SK-N-SH (cell line): ENCODE results near the gene FDXACB1. TPM values are rescaled to one million over a fixed set of nuclear protein-coding genes. Genes with fewer than 3 reads are reported as not detected.

Source experiments
- CTCF ChIA-PET: fragments of 300-600, 350-600 bp; formaldehyde crosslinking; extraction: SDS; loops from one replicate; lab custom pipeline; 2021; lab: Yijun Ruan, JAX
- POLR2A ChIA-PET: fragments of 350-600 bp; sonication (Branson Sonifier 250); formaldehyde crosslinking; extraction: SDS; loops from one replicate; lab custom pipeline; 2020; ENCODE audit warnings: antibody characterized with exemption, inconsistent platforms; lab: Yijun Ruan, JAX
- DNase-seq: peaks from one replicate; pipeline ENCODE4 v3.0.0; 2012
- H2AFZ ChIP-seq: fragments of 200-600 bp; sonication (generic); 2 replicates; pipeline ENCODE4 v1.8.1; 2016; ENCODE audit warnings: antibody characterized with exemption, mild to moderate bottlenecking, low read depth
- H3F3A ChIP-seq: fragments of 200-600 bp; sonication (generic); replicated peaks from 2 replicates; pipeline ENCODE3; 2016; ENCODE audit warnings: antibody characterized with exemption, mild to moderate bottlenecking; ENCODE audit not compliant: insufficient read depth
- H3K27ac ChIP-seq, 2 experiments: fragments of 200-500 bp in 1 of 2; fragments of 200-600 bp in 1 of 2; sonication (Bioruptor generic) in 1 of 2; sonication (generic), shearing (Covaris generic) in 1 of 2; 2 replicates each; pipeline versions ENCODE4 v1.5.1 to v1.6.1; 2014 to 2016; ENCODE audit warnings: low read depth in 2 of 2, inconsistent platforms in 1 of 2, low read length in 1 of 2, mild to moderate bottlenecking in 1 of 2, mixed read lengths in 1 of 2
- H3K27me3 ChIP-seq: fragments of 200-600 bp; sonication (generic), shearing (Covaris generic); 2 replicates; pipeline ENCODE4 v1.6.1; 2016; ENCODE audit warnings: mixed run types; ENCODE audit not compliant: insufficient read depth
- H3K36me3 ChIP-seq, 2 experiments: fragments of 200-500 bp in 1 of 2; fragments of 200-600 bp in 1 of 2; sonication (Bioruptor generic) in 1 of 2; sonication (generic) in 1 of 2; replicated peaks in 1 of 2; 2 replicates each; pipeline versions ENCODE3 to v1.5.1; 2014 to 2016; ENCODE audit warnings: low read length in 1 of 2, mild to moderate bottlenecking in 1 of 2; ENCODE audit not compliant: insufficient read depth in 2 of 2, control insufficient read depth in 1 of 2
- H3K4me1 ChIP-seq, 2 experiments: fragments of 200-500 bp in 1 of 2; fragments of 200-600 bp in 1 of 2; sonication (Bioruptor generic) in 1 of 2; sonication (generic), shearing (Covaris generic) in 1 of 2; 2 replicates each; pipeline versions ENCODE4 v1.5.1 to v1.6.1; 2014 to 2016; ENCODE audit warnings: low read depth in 1 of 2, low read length in 1 of 2, mixed run types in 1 of 2; ENCODE audit not compliant: insufficient read depth in 2 of 2, control insufficient read depth in 1 of 2
- H3K4me2 ChIP-seq: fragments of 200-600 bp; sonication (generic), shearing (Covaris generic); 2 replicates; pipeline ENCODE4 v1.6.1; 2017; ENCODE audit warnings: mixed run types
- H3K4me3 ChIP-seq, 2 experiments: fragments of 200-500 bp in 1 of 2; fragments of 200-600 bp in 1 of 2; sonication (Bioruptor generic) in 1 of 2; sonication (generic), shearing (Covaris generic) in 1 of 2; 2 replicates each; pipeline versions ENCODE4 v1.5.1 to v1.8.1; 2014 to 2016; ENCODE audit warnings: low read depth in 2 of 2, inconsistent platforms in 1 of 2, low read length in 1 of 2, mild to moderate bottlenecking in 1 of 2, mixed read lengths in 1 of 2, moderate library complexity in 1 of 2
- H3K79me2 ChIP-seq: fragments of 200-600 bp; sonication (generic); 2 replicates; pipeline ENCODE4 v1.8.1; 2017; ENCODE audit warnings: mild to moderate bottlenecking; ENCODE audit not compliant: insufficient read depth
- H3K9ac ChIP-seq: fragments of 200-600 bp; sonication (generic); 2 replicates; pipeline ENCODE4 v1.6.1; 2017; ENCODE audit warnings: mixed run types
- H3K9me2 ChIP-seq: fragments of 200-600 bp; sonication (generic); 2 replicates; pipeline ENCODE4 v1.6.1; 2017; ENCODE audit warnings: mixed run types
- H3K9me3 ChIP-seq: fragments of 200-600 bp; sonication (generic); 2 replicates; pipeline ENCODE4 v1.6.1; 2017; ENCODE audit warnings: mixed run types, mild to moderate bottlenecking, moderate library complexity
- H4K20me1 ChIP-seq: fragments of 200-600 bp; sonication (generic); 2 replicates; pipeline ENCODE4 v1.6.1; 2017; ENCODE audit warnings: mild to moderate bottlenecking, mixed run types; ENCODE audit not compliant: insufficient read depth
- CTCF ChIP-seq: fragments of 200-600 bp; sonication (generic); IDR thresholded peaks from 2 replicates; pipeline ENCODE4 v1.6.1; 2017; ENCODE audit warnings: antibody characterized with exemption, mild to moderate bottlenecking, moderate library complexity
- ELF1 ChIP-seq: IDR thresholded peaks from 2 replicates; pipeline ENCODE4 v1.4.0; 2012
- EP300 ChIP-seq, 2 experiments: IDR thresholded peaks; 2 replicates each; pipeline versions ENCODE4 v1.4.0 to v1.6.1; 2012; ENCODE audit warnings: borderline replicate concordance in 1 of 2, low read depth in 1 of 2, low read length in 1 of 2
- GABPA ChIP-seq: IDR thresholded peaks from 2 replicates; pipeline ENCODE4 v1.4.0; 2012; ENCODE audit warnings: low read depth, mild to moderate bottlenecking
- GATA2 ChIP-seq: sonication (generic); formaldehyde crosslinking; IDR thresholded peaks from 2 replicates; pipeline ENCODE4 v1.5.0; 2020; ENCODE audit warnings: mild to moderate bottlenecking, missing genetic modification reagents
- MEF2A ChIP-seq: IDR thresholded peaks from 2 replicates; pipeline ENCODE4 v1.4.0; 2012; ENCODE audit warnings: low read depth, borderline replicate concordance
- MXI1 ChIP-seq: IDR thresholded peaks from 2 replicates; pipeline ENCODE4 v1.6.1; 2012; ENCODE audit warnings: mild to moderate bottlenecking, low read depth, low read length, improper control_type of control experiment
- NFIC ChIP-seq: IDR thresholded peaks from 2 replicates; pipeline ENCODE4 v1.4.0; 2012; ENCODE audit warnings: borderline replicate concordance
- NRF1 ChIP-seq: IDR thresholded peaks from 2 replicates; pipeline ENCODE4 v1.6.1; 2012; ENCODE audit warnings: low read depth, mild to moderate bottlenecking, low read length
- POLR2AphosphoS5 ChIP-seq: IDR thresholded peaks from 2 replicates; pipeline ENCODE4 v1.6.1; 2012; ENCODE audit warnings: low read depth, low read length
- RAD21 ChIP-seq: IDR thresholded peaks from 2 replicates; pipeline ENCODE4 v1.6.1; 2012; ENCODE audit warnings: mild to moderate bottlenecking, low read length
- RCOR1 ChIP-seq: fragments of 150-350 bp; IDR thresholded peaks from 2 replicates; pipeline ENCODE4 v1.6.1; 2017; ENCODE audit warnings: antibody characterized with exemption, low read length
- RFX5 ChIP-seq: IDR thresholded peaks from 2 replicates; pipeline ENCODE4 v1.6.1; 2012; ENCODE audit warnings: mild to moderate bottlenecking, improper control_type of control experiment, low read length
- RXRA ChIP-seq: IDR thresholded peaks from 2 replicates; pipeline ENCODE4 v1.4.0; 2012; ENCODE audit warnings: low read depth, mild to moderate bottlenecking, borderline replicate concordance
- SIN3A ChIP-seq: IDR thresholded peaks from 2 replicates; pipeline ENCODE4 v1.6.1; 2012; ENCODE audit warnings: low read depth, mild to moderate bottlenecking, low read length, moderate library complexity, borderline replicate concordance
- SMC3 ChIP-seq: IDR thresholded peaks from 2 replicates; pipeline ENCODE4 v1.6.1; 2012; ENCODE audit warnings: low read depth, low read length, improper control_type of control experiment
- TCF12 ChIP-seq: IDR thresholded peaks from 2 replicates; pipeline ENCODE4 v1.4.0; 2012
- TEAD4 ChIP-seq: IDR thresholded peaks from 2 replicates; pipeline ENCODE4 v1.4.0; 2012; ENCODE audit warnings: mild to moderate bottlenecking, borderline replicate concordance; ENCODE audit not compliant: insufficient read depth
- WGBS: methylation state at CpG from one replicate; pipeline ENCODE4 v1.1.6; 2017; ENCODE audit warnings: low lambda C conversion rate; 5-methylcytosine and 5-hydroxymethylcytosine counted together
- polyA plus RNA-seq, 3 experiments: library from polyadenylated mRNA; depleted of rRNA; stranded (reverse); fragments of >200 nt; gene quantifications; 2 replicates each; pipeline ENCODE4 v1.2.3, GENCODE V29; 2012
- TF ChIP-seq, protein P1 (sequence below): fragments of 150-350 bp; IDR thresholded peaks from 2 replicates; pipeline ENCODE4 v1.6.1; 2016; ENCODE audit warnings: mild to moderate bottlenecking, low read depth, low read length
- TF ChIP-seq, protein P2 (sequence below): IDR thresholded peaks from 2 replicates; pipeline ENCODE4 v1.4.0; 2012; ENCODE audit warnings: low read depth, borderline replicate concordance
- TF ChIP-seq, protein P3 (sequence below): IDR thresholded peaks from 2 replicates; pipeline ENCODE4; 2012
- TF ChIP-seq, protein P4 (sequence below): fragments of 150-350 bp; IDR thresholded peaks from 2 replicates; pipeline ENCODE4 v1.6.1; 2017; ENCODE audit warnings: antibody characterized with exemption, low read length, low read depth, borderline replicate concordance

Gene FDXACB1
- polyA plus RNA-seq, 1 of the 3 experiments (the other 2 are of a cell fraction), result 2.8 TPM

DNA sequence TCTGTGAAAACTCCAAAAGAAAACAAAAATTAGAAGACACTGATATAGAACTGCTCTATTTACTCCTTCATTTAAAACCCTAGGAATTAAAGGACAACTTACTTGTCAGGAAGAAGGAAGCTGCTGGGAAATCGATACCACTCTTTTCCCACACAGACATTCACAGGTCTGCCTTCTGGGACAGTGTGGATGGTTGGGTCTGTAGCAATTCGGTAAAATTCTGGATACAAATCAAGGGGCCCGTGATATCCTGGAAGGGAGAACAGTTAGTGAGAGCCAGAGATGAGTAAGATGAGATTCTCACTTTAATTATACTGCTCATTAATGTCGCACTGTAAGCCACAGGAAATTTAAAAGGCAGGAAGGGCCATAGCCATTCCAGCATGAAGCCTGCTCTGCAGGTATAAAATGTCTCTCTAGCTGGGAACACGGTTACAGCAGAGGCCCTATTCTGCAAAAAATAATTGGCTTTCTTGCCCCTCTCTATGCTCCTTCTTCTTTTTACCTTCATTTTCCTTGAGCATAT, 41.5 kb downstream of the FDXACB1 start:
- Histone ChIP-seq H3F3A (peaks cover 9% of the 10 kb centered on the region), H3K4me3 (no peak overlapping the region), H3K9me2 (no peaks in the 10 kb centered on the region), H3K36me3 (peaks cover 24 to 34% of the 10 kb centered on the region in 2 experiments), H3K27ac (no peak overlapping the region), H3K9me3 (no peaks in the 10 kb centered on the region), H3K4me1 (peaks cover 8 to 9% of the 10 kb centered on the region in 2 experiments; a peak in 3 of 4 replicates), H3K4me2 (no peak overlapping the region), H3K79me2 (no peaks in the 10 kb centered on the region), H4K20me1 (no peaks in the 10 kb centered on the region), H3K9ac (no peak overlapping the region), H3K27me3 (no peaks in the 10 kb centered on the region), H2AFZ (no peak overlapping the region)
- WGBS, result 91% methylated on average over 5 of the region's 5 CpGs
- no peak for DNase-seq
- CTCF ChIA-PET, result interaction anchor here (0.7 to 10.7 kb wide), 5 partner anchors 14 to 254 kb away, joined by 3 to 101 read pairs (median 3); no protein-coding TSS in a partner anchor
- TF ChIP-seq, protein P1, sequence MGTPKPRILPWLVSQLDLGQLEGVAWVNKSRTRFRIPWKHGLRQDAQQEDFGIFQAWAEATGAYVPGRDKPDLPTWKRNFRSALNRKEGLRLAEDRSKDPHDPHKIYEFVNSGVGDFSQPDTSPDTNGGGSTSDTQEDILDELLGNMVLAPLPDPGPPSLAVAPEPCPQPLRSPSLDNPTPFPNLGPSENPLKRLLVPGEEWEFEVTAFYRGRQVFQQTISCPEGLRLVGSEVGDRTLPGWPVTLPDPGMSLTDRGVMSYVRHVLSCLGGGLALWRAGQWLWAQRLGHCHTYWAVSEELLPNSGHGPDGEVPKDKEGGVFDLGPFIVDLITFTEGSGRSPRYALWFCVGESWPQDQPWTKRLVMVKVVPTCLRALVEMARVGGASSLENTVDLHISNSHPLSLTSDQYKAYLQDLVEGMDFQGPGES, result no peak
- TF ChIP-seq MXI1 (no peak), EP300 (IDR thresholded peaks at IDR 0.05; ENCODE audit: borderline replicate concordance in 1 of 2, low read depth in 1 of 2, low read length in 1 of 2) (no peak), TEAD4 (no peak), ELF1 (no peak), TCF12 (no peak), SMC3 (no peak), CTCF (no peak), GABPA (no peak)
- TF ChIP-seq, protein P2, sequence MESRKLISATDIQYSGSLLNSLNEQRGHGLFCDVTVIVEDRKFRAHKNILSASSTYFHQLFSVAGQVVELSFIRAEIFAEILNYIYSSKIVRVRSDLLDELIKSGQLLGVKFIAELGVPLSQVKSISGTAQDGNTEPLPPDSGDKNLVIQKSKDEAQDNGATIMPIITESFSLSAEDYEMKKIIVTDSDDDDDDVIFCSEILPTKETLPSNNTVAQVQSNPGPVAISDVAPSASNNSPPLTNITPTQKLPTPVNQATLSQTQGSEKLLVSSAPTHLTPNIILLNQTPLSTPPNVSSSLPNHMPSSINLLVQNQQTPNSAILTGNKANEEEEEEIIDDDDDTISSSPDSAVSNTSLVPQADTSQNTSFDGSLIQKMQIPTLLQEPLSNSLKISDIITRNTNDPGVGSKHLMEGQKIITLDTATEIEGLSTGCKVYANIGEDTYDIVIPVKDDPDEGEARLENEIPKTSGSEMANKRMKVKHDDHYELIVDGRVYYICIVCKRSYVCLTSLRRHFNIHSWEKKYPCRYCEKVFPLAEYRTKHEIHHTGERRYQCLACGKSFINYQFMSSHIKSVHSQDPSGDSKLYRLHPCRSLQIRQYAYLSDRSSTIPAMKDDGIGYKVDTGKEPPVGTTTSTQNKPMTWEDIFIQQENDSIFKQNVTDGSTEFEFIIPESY, result no peak
- POLR2A ChIA-PET, result no interaction called here

DNA sequence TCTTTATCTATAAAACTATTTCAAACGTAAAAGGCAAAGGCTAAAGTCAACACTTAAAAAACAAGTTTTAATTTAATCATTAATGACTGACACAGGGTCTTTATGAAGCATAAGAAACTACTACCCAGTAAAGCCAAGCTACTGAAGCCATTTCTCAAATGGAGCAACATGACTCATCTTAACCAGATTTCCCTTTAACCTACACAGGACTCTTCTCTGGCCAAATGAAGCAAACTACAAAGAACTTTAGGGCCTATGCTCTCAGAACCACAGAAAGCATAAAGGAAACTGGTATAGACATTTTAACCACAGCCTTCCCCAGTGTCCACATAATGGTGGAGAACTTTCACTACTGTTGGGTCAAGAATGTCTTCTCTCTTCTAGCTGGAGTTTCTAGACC, 42.2 kb downstream of the FDXACB1 start:
- Histone ChIP-seq H3F3A (peaks cover 9% of the 10 kb centered on the region), H2AFZ (no peak overlapping the region), H3K4me3 (no peak overlapping the region), H3K4me2 (no peak overlapping the region), H3K79me2 (no peaks in the 10 kb centered on the region), H3K9me2 (no peaks in the 10 kb centered on the region), H3K9ac (no peak overlapping the region), H3K27ac (peak overlapping the region in 1 of 2 experiments; percentile 9; a peak in 1 of 4 replicates), H3K27me3 (no peaks in the 10 kb centered on the region), H4K20me1 (no peaks in the 10 kb centered on the region), H3K36me3 (peaks cover 24 to 41% of the 10 kb centered on the region in 2 experiments), H3K9me3 (no peaks in the 10 kb centered on the region), H3K4me1 (peaks cover 8 to 9% of the 10 kb centered on the region in 2 experiments; a peak in 3 of 4 replicates)
- WGBS, result 94% methylated on average over 1 of the region's 1 CpG
- TF ChIP-seq SIN3A, result no peak
- TF ChIP-seq POLR2AphosphoS5, result no peak
- TF ChIP-seq MXI1, result no peak
- no peak for TF ChIP-seq RCOR1
- no peak for TF ChIP-seq NRF1
- no peak for TF ChIP-seq SMC3
- TF ChIP-seq, protein P3, sequence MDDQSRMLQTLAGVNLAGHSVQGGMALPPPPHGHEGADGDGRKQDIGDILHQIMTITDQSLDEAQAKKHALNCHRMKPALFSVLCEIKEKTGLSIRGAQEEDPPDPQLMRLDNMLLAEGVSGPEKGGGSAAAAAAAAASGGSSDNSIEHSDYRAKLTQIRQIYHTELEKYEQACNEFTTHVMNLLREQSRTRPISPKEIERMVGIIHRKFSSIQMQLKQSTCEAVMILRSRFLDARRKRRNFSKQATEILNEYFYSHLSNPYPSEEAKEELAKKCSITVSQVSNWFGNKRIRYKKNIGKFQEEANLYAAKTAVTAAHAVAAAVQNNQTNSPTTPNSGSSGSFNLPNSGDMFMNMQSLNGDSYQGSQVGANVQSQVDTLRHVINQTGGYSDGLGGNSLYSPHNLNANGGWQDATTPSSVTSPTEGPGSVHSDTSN, result no peak
- TF ChIP-seq, protein P4, sequence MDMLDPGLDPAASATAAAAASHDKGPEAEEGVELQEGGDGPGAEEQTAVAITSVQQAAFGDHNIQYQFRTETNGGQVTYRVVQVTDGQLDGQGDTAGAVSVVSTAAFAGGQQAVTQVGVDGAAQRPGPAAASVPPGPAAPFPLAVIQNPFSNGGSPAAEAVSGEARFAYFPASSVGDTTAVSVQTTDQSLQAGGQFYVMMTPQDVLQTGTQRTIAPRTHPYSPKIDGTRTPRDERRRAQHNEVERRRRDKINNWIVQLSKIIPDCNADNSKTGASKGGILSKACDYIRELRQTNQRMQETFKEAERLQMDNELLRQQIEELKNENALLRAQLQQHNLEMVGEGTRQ, result no peak
- no peak for TF ChIP-seq RXRA
- TF ChIP-seq RAD21, result no peak
- TF ChIP-seq EP300 (IDR thresholded peaks at IDR 0.05; ENCODE audit: borderline replicate concordance in 1 of 2, low read depth in 1 of 2, low read length in 1 of 2), result no peak
- no peak for TF ChIP-seq RFX5
- TF ChIP-seq NFIC, result no peak
- TF ChIP-seq GATA2 (CRISPR knock-in tag), result no peak
- no peak for TF ChIP-seq MEF2A
- ChIA-PET CTCF (interaction anchor here (0.7 to 10.7 kb wide), 5 partner anchors 10 to 253 kb away, joined by 3 to 101 read pairs (median 6); no protein-coding TSS in a partner anchor), POLR2A (no interaction called here)
- DNase-seq, result no peak
